GM18511 (cell line): ENCODE results near the gene SPHKAP.
"Not testable (repeated sequence)": the region's sequence is repeated elsewhere in the genome, so short reads cannot be mapped to it uniquely, and the experiment has no call there.

Experiments
- ATAC-seq: cut with Tn5 transposase; IDR thresholded peaks from one replicate; pipeline ENCODE4 v1.9.1; 2021; ENCODE audit warnings: mild to moderate bottlenecking, moderate library complexity; ENCODE audit not compliant: unreplicated experiment

SPHKAP gene

DNA sequence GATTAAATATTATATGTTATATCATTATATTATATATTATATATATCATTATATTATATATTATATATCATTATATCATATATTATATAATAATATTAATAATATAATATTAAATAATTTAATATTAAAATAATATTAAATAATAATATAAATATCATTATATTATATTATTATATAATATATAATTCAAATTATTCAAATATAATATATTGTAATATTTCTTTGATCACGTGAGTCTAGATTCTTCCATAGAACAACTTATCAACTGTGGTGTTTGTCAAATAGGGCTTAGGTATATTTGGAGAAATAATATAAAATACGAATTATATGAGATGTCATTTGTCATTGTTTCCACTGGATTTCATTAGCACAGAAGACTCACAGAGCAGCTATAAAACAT is 77.3 kb downstream of the SPHKAP start:
- ATAC-seq = no peak

DNA sequence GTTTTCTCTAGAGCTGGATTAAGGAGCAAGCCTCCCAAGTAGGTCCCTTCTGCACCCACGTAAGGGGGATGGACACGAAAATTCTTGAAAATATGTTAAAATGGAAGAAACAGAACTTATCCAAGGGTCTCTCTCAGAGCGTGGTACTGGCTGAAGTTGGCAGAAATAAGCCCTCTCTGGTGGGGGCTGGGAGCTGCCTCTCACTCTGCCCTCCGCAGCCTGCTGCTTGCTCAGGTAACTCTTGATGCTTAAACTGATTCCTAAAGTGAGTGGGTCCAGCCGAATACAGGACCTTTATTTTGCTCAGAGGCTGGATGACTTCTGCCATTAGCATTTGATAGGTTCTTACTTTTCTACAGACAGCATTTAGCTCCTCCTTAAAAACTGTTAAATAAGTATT is 78.1 kb downstream of the SPHKAP start:
- ATAC-seq = no peak

- no peak for ATAC-seq
Observed at GRCh38 chr2:228102949-228103348, 78.5 kb downstream of the SPHKAP start.

DNA sequence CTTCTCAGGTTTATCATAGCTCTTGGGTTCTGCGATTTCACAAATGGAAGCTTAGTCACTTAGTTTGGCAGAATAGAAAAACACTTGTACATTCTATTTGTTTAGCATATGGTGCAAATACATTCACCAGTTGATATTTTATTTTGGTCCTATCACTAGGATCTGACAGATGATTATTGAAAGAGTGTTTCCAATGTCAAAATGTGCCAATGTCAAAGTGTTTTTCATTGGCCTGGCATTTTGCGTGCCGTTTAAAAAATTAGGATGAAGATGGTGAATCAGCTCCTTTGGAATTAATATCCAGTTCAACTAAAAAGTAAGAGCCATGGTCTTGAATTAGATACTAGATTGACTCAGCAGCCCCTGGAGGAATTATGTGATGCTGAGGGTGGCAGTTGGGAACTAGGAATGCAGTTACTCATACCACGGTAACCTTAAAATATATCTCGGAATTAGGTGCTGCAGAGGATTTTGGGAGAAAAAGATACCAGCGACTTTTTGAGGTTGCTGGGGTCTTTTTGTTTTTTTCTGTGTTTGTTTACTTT is 87.0 kb downstream of the SPHKAP start:
- ATAC-seq = no peak

DNA sequence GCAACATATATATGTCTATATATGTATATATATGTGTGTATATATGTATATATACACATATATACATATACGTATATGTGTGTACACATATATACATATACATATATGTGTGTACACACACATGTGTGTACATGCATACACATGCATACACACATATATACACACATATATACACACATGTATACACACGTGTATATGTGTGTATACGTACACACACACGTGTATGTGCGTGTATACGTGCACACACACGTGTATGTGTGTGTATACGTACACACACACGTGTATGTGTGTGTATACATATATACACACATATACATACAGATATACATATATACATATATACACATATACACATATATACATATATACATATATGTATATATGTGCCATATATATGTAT is 89.4 kb downstream of the SPHKAP start:
- ATAC-seq = no peak

- no peak for ATAC-seq
Observed at GRCh38 chr2:228086561-228086960, 94.9 kb downstream of the SPHKAP start.

- ATAC-seq = no peak
Observed at GRCh38 chr2:228084717-228085116, 96.8 kb downstream of the SPHKAP start.

GRCh38 chr2:228083131-228083530 is 98.4 kb downstream of the SPHKAP start:
- ATAC-seq = no peak

- no peak for ATAC-seq
Observed at GRCh38 chr2:228082571-228082970, 98.9 kb downstream of the SPHKAP start.

- no peak for ATAC-seq
Observed at GRCh38 chr2:228079194-228079593, 102.3 kb downstream of the SPHKAP start.

DNA sequence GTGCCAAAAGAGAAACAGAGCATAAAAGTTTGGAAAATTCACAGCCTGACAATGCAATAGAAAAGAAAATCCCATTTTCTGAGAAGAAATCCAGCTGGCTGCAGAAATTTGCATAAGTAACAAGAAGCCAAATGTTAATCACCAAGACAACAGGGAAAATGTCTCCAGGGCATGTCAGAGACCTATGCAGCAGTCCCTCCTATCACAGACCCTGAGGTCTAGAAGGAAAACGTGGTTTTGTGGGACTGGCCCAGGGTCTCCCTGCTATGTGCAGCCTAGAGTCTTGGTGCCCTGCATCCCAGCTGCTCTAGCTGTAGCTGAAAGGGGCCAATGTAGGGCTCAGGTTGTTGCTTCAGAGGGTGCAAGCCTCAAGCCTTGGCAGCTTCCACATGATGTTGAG is 104.8 kb downstream of the SPHKAP start:
- ATAC-seq = not testable (repeated sequence)

- no peak for ATAC-seq
Observed at GRCh38 chr2:228072669-228073068, 108.8 kb downstream of the SPHKAP start.

DNA sequence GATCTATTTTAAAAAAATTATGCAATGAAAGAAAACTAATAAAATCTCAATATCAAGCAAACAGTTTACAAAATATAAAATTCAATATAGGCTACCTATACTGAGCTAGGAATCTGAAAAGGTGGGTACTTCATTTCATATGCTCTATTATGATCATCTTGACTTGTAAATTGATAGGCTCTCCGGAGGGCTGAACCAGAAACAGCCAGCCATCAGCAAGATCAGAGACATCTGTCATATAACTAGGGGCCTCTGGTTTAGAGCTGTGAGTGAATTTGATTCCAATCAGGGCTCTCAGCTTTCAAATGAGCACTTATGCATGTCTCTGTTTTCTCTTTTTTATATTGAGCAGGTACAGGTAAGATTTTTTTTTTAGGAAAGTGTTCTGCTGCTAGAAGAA is 114.2 kb downstream of the SPHKAP start:
- ATAC-seq = no peak

- no peak for ATAC-seq
Observed at GRCh38 chr2:228066126-228066798, 115.2 kb downstream of the SPHKAP start.

- ATAC-seq = no peak
Observed at GRCh38 chr2:228065686-228066085, 115.8 kb downstream of the SPHKAP start.

- no peak for ATAC-seq
Observed at GRCh38 chr2:228064796-228065315, 116.6 kb downstream of the SPHKAP start.

- no peak for ATAC-seq
Observed at GRCh38 chr2:228064024-228064423, 117.5 kb downstream of the SPHKAP start.

GRCh38 chr2:228063558-228063957 is 117.9 kb downstream of the SPHKAP start:
- ATAC-seq = no peak

DNA sequence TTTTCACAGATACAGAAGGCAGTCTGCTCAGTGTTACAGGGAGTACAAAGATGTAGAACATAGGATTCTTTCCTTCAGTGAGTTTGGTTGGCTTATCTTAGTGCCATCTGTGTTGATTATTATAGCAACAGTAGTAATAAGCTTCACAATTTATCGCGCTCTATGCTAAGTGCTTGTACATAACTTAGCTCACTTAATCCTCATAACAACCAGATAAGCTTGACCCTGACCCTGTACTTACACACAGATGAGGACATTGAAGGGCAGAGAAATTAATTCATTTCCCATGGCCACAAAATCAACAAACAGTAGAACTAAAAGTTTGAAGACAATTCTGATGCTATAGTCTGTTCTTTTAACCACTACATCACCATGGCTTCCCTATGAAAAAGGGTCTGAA is 121.8 kb downstream of the SPHKAP start:
- ATAC-seq = no peak

- ATAC-seq = no peak
Observed at GRCh38 chr2:228056293-228057097, 125.0 kb downstream of the SPHKAP start.

DNA sequence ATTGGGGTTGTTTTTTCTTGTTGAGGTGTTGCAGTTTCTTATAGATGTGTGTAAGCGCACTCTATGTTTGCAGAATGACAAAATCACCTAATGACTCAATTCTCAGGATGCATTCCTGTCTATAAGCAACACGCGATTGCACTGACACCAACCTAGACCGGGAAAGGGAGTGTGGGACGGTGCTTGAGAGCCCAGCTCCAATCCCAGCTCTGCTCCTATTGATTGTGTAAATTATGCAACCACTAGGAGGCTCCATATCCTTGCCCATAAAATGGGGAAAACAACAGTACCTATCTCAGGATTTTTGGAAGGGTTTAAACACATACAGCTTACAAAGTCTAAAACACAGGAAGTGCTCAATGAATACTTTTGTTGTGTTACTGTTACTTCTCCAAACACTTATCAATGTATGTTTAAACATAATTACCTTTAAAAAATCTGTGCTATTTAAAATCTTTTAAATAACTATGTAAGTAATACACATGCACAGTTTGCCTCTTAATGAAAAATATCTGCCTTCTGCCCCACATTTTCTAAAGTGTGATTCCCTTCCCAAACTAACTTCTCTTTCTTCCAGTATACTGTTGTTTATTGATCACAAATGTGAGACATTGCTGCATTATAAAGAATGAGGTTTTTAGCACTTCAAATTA is 132.5 kb downstream of the SPHKAP start:
- peak; percentile 66 for ATAC-seq
